ENCODE results near the gene FBXO3. TPM values are rescaled to one million over a fixed set of nuclear protein-coding genes. Genes with fewer than 3 reads are reported as not detected.
"Not testable (repeated sequence)": the region's sequence is repeated elsewhere in the genome, so short reads cannot be mapped to it uniquely, and the experiment has no call there.

Gene FBXO3, protein sequence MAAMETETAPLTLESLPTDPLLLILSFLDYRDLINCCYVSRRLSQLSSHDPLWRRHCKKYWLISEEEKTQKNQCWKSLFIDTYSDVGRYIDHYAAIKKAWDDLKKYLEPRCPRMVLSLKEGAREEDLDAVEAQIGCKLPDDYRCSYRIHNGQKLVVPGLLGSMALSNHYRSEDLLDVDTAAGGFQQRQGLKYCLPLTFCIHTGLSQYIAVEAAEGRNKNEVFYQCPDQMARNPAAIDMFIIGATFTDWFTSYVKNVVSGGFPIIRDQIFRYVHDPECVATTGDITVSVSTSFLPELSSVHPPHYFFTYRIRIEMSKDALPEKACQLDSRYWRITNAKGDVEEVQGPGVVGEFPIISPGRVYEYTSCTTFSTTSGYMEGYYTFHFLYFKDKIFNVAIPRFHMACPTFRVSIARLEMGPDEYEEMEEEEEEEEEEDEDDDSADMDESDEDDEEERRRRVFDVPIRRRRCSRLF
- polyA plus RNA-seq (ENCODE audit: insufficient read length in 4 of 4): 10 to 100 TPM; 46.6 to 66.8 (median 56.4) TPM

- DNase-seq (ENCODE audit: low read depth in 4 of 4, low spot score in 3 of 4): peak; percentile 64 to 84 (median 76)
These were observed at the start of gene FBXO3 for GRCh38 chr11:33773987-33774735. TSS of gene FBXO3 (minus strand) at chr11:33774520. CDS start at chr11:33774497, 23 bp downstream.

- not testable (repeated sequence) for DNase-seq (ENCODE audit: low read depth in 4 of 4, low spot score in 3 of 4)
These were observed 48.7 kb upstream of the FBXO3 start for GRCh38 chr11:33822981-33823380.

DNA sequence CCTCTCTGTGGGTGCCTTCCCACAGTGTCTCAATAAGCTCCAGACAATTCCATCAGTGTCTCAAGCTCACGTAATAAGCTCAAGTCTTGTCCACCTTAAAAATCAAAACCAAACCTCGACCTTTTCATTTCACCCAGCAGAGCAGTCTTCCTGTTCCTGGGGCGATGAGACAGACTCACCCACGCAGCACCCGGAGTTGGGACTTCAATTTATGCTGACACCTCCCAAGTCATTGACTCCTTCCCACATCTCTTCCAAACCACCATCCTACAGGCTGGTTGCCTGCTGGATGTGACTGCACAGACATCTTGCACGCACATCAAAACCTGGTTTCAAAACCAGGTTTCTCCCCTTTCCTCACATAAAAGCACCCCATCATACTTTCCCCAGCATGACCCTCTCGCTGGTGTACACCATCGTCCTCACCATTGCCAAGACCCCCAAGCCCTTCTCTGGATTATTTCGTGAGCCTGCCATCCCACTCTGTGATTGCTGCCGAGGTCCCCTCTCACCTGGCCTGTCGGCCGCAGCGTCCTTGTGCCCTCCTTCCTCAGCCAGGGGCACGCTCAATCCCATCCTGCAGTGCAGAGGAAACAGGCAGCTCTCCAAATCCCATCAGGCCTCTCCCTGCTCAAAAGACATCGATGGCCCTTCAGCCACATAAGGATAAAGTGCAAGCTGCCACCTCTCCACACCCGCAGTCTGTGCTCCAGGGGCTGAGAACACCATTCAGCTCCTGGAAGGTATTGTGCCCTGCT, 45.1 kb upstream of the FBXO3 start:
- no peak for DNase-seq (ENCODE audit: low read depth in 4 of 4, low spot score in 3 of 4)

- peak; percentile 63 to 77 (median 70) for DNase-seq (ENCODE audit: low read depth in 4 of 4, low spot score in 3 of 4)
These were observed 34.0 kb upstream of the FBXO3 start for GRCh38 chr11:33808228-33808828.

- no peak for DNase-seq (ENCODE audit: low read depth in 4 of 4, low spot score in 3 of 4)
These were observed 30.2 kb upstream of the FBXO3 start for GRCh38 chr11:33804471-33804870.

DNA sequence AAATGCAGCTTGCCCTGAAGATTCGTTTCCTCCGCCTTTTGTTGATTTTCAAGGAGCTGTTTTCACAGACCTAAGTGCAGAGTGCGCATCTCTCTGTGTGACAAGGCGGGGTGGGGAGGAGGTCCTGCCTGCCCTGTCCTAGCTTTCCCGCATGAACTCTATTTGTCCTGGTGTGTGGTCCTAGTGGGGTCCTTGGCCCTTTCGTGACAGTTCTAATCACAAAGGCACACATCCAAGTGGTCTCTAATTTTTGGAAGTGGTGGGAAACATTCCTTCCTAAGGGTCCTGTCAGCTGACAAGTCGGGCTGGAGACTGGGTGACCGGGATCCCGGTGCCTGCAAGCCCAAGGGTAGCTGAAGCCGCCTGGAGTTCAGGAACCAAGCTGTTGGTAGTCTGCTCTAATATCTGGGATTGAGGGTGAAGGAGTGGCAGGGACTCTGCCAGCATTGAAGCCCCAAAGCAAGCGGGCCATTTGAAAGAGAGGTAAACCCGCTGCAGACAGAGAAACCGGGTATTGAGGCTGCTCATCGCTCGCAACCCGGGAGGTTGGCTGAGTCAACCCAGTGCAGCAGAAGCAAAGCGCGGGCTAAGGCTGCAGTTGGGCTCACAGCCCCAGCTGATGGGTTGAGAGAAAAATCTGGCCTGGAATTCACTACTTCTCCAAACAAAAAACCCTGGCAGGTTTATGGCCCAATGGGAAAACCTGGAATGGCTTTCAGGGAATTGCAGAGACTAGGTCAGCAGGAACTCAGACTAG, 28.1 kb upstream of the FBXO3 start:
- peak in 3 of 4 donors; percentile 66 to 78 (median 66) for DNase-seq (ENCODE audit: low read depth in 4 of 4, low spot score in 3 of 4)

DNA sequence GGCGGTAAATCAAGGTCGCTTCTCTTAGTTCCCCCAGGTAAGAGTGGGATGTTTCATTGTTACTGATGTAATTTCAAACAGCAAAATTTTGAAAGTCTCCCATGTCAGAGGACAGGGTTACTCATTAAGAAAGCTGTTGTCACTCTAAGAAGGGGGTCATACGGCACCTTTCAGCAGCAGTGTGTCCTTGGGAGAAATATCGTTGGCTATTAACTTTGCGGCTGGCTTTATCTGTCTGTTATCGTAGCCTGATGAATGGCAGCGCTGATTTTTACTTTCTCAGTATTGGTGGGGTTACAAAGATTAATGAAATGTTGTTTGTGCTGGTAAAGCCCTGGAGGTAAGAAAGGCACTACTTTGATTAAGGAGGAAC, 27.5 kb upstream of the FBXO3 start:
- DNase-seq (ENCODE audit: low read depth in 4 of 4, low spot score in 3 of 4): no peak

DNA sequence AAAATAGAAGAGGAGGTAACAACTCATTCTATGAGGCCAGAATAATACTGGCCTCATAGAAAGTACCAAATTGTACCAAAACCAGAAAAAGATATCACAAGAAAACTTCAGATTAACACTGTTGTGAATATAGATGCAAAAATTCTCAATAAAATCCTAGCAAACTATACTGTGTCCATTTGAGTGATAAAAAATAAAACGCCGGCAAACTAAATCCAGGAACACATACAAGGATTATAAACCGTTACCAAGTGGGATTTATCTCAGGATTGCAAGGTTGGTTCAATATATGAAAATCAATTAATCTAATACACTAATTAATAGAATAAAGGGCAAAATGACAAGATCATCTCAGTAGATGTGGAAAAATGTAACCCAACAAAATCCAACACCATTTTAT, 23.6 kb upstream of the FBXO3 start:
- no peak for DNase-seq (ENCODE audit: low read depth in 4 of 4, low spot score in 3 of 4)

DNA sequence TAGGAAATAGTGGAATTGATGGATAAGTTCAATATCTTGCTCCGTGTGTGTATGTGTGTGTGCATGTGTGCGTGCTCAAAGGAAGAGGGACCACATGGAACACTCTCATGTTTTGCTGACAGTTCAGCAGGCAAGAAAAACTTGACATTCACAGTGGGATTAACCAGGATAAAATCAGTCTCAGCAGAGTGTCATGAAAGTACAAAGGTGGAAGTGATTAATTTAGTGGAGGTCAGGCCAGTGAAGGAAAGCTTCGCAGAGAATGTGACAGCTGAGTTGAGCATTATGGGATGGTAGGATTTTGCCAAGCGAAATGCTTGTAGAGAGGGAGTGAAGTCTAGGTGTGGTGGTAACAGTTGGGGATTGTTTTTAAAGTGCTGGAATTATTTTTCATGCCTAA, 15.7 kb upstream of the FBXO3 start:
- DNase-seq (ENCODE audit: low read depth in 4 of 4, low spot score in 3 of 4): no peak

GRCh38 chr11:33788095-33788494, 13.8 kb upstream of the FBXO3 start:
- not testable (repeated sequence) for DNase-seq (ENCODE audit: low read depth in 4 of 4, low spot score in 3 of 4)

GRCh38 chr11:33787076-33787475, 12.8 kb upstream of the FBXO3 start:
- DNase-seq (ENCODE audit: low read depth in 4 of 4, low spot score in 3 of 4): no peak

DNA sequence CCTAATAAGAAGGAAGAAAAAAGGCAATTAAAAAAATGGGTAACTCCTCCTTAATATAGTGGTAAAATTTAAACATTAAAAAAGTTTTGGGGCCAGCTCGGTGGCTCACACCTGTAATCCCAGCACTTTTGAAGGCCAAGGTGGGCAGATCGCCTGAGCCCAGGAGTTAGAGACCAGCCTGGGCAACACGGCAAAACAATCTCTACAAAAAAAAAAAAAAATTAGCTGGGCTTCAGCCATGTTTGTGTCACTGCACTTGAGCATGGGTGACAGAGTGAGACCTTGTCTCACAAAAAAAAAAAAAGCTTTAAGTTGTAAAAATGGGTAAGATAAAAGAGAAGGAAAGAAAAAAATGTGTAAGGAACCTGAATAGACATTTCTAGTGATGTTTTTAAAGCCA, 11.3 kb upstream of the FBXO3 start:
- no peak for DNase-seq (ENCODE audit: low read depth in 4 of 4, low spot score in 3 of 4)

DNA sequence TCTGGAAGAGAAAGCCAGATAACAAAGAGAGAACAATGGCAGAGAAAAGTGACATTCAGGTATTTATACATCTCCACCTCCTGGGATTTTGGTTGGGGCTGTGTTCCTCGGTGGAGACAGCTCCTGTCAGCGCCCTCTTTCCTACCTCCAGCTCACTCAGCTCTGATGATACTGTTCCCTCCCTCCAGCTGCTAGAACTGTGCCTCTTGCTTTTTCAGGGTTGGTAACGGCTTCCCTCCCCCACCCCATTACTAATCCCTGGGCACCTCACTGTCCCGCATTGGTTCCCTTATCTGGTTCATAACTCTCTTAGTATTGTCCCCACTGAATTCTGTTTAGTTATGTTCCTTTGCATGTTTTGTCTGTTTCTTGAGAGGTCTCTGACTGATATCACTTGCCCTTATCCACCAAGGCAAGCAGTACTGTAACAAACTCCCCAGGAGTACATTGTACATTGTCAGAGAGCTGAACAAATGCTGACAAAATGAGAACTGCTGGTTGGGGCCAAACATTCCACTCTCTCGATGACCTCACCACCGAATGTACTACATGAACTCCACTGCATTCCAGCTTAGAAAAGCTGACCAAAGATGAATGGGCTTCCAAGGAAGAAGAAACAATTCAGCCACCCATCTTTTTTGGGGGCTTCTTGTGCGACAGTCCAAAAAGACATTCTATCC, 5.7 kb upstream of the FBXO3 start:
- DNase-seq (ENCODE audit: low read depth in 4 of 4, low spot score in 3 of 4): no peak

- no peak for DNase-seq (ENCODE audit: low read depth in 4 of 4, low spot score in 3 of 4)
These were observed 4.4 kb upstream of the FBXO3 start for GRCh38 chr11:33778675-33779074.

- DNase-seq (ENCODE audit: low read depth in 4 of 4, low spot score in 3 of 4): no peak
These were observed 3.6 kb upstream of the FBXO3 start for GRCh38 chr11:33777906-33778305.

GRCh38 chr11:33775832-33776470, 1.6 kb upstream of the FBXO3 start:
- DNase-seq (ENCODE audit: low read depth in 4 of 4, low spot score in 3 of 4): no peak

- DNase-seq (ENCODE audit: low read depth in 4 of 4, low spot score in 3 of 4): no peak
These were observed 1.1 kb upstream of the FBXO3 start for GRCh38 chr11:33775467-33775807.

- no peak for DNase-seq (ENCODE audit: low read depth in 4 of 4, low spot score in 3 of 4)
These were observed 581 bp upstream of the FBXO3 start for GRCh38 chr11:33774736-33775466.
